Measurements from ENCODE around the gene GPR153. TPM values are rescaled to one million over a fixed set of nuclear protein-coding genes. Genes with fewer than 3 reads are reported as not detected.

Gene GPR153
- total RNA-seq, 2 donors from 2014 or later = 4.6 to 5.6 TPM

DNA sequence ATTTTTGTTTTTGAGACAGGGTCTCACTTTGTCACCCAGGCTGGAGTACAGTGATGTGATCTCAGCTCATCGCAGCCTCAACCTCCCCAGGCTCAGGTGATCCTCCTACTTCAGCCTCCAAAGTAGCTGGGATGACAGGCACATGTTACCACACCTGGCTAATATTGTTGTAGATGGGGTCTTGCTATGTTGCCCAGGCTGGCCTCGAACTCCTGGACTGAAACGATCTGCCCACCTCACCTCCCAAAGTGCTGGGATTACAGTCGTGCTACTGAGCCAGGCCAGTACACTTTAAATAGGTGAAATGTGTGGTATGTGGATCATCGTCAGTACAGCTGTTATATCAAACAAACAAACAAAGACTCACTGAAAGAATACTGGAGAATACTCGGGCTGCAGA, 35.0 kb upstream of the GPR153 start:
- Mint-ChIP-seq H3K4me3 (no peak overlapping the region), H3K27me3 (no peaks in the 10 kb centered on the region), H3K27ac (no peak overlapping the region), H3K36me3 (no peaks in the 10 kb centered on the region), H3K9me3 (no peaks in the 10 kb centered on the region), H3K4me1 (ENCODE audit: low read depth in 2 of 2) (peaks cover 30 to 40% of the 10 kb centered on the region in 2 donors)
- ATAC-seq (no peak), DNase-seq (ENCODE audit: low spot score) (no peak)

DNA sequence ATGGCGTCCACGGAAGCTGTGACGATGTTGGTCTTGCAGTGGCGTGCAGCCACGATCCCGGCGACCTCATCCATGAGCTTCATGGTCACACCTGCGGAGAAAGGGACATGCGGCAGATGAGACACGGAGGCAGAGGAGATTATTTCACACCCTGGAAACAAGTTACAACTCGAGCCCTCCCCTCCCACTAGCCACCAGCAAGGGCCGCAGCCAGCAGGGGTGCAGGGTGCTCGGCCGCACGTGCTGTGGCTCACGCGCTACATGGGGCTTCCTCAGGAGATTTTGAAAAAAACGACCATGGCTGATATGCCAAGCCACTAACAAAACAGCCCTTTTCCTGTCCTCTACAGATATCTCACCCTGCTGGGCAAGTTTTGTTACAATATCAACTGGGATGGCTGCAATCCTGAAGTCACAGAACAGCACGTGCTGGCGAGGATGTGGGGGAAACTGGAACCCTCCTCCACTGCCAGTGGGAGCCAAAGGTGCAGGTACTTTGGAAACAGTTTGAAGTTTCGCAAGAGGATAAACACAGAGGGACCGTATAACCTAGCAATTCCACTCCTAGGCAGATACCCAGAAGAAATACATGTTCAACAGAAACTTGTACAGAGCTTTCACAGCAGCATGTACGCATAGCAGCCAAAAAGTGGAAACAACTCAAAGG, 34.1 kb upstream of the GPR153 start:
- Mint-ChIP-seq H3K9me3 (no peaks in the 10 kb centered on the region), H3K4me3 (peak overlapping the region; percentile 76), H3K36me3 (no peaks in the 10 kb centered on the region), H3K27ac (peak overlapping the region; percentile 83 to 87), H3K27me3 (no peaks in the 10 kb centered on the region), H3K4me1 (ENCODE audit: low read depth in 2 of 2) (peaks cover 28 to 40% of the 10 kb centered on the region in 2 donors)
- peak; percentile 47 to 66 for ATAC-seq
- DNase-seq (ENCODE audit: low spot score) = no peak

DNA sequence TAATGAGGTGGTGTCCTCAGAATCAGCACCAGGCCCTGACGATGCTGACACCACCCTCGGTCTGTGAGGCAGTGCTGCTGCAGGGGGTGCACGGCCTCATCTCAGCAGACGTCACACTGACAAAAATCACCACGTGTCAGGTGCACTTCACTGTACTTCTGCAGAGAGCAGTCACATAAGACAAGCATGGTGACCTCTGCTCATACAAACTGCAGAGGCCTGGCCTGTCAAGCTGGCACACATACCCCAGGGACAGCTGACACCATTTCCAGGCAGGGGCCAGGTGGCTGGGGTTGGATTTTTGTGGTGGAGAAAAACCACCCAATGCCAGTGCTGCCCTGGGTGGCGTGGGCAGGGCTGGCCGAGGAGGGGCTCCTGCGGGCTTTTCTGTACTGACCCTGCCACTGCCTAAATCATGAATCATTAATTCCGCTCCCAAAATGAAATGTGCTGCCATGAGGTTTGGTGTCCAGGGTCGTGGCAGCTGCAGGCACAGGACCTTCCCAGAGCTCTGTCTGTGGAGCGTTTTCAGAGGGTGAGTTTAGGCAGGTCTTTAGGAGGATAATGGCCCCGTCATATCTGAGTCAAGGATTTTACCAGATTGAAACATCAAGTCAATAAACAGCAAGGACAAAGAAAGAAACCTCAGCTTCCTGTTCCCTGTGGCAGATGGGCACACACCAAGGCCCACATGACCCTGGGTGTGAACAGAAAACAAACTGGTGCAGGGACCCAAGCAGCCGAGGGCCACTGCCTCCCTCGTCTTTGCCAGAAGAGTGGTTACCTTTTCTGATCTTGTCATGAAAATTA, 33.4 kb upstream of the GPR153 start:
- ATAC-seq = peak; percentile 82 to 84
- peaks cover 35 to 44% of the 10 kb centered on the region in 2 donors for H3K4me1 Mint-ChIP-seq (ENCODE audit: low read depth in 2 of 2)
- H3K4me3 Mint-ChIP-seq = peak overlapping the region; percentile 76
- peak overlapping the region; percentile 83 to 87 for H3K27ac Mint-ChIP-seq
- H3K36me3 Mint-ChIP-seq = no peaks in the 10 kb centered on the region
- no peaks in the 10 kb centered on the region for H3K27me3 Mint-ChIP-seq
- no peak for DNase-seq (ENCODE audit: low spot score)
- H3K9me3 Mint-ChIP-seq = no peaks in the 10 kb centered on the region

DNA sequence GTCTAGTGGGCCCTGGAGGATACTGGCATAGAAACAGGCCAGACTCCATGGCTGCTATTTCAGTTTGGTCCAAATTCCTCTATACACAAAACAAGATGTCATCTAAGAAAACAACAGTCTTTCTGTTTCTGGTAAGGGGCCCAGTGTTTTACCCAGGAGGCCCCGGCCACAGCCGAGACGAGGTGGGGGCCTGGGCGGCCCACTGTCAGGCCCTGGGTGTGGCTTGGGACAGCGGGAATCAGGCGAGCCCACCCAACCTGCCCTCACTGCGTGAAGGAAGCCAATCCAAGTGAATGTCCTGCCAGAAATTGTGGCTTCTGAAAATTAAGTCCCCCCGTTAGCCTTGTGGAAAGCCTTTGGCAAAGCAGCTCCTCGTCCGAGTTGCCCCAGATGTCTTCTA, 31.2 kb upstream of the GPR153 start:
- Mint-ChIP-seq H3K4me3 (no peak overlapping the region), H3K36me3 (no peaks in the 10 kb centered on the region), H3K27me3 (no peaks in the 10 kb centered on the region), H3K27ac (peak overlapping the region in 1 of 2 donors; percentile 87), H3K4me1 (ENCODE audit: low read depth in 2 of 2) (peaks cover 35 to 51% of the 10 kb centered on the region in 2 donors), H3K9me3 (no peaks in the 10 kb centered on the region)
- ATAC-seq (no peak), DNase-seq (ENCODE audit: low spot score) (peak; percentile 54)

DNA sequence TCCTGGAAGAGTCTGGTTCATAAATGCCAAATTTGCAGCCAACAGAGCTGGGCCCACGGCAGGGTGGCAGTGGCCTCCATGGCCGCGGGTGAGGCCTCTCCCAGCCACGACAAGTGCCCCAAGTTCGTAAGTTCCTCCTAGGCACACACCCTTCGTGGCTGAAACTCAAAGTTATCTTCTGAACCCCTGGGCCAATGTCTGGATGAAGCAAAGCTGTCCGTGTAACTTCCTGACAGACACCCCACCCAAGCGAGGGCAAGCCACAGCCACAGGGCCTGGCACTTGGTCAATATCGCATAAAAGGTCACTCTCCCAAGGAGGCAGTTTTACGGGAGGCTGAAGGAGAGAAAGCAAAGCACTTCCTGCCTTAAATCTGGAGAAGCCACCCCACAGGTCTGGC, 27.8 kb upstream of the GPR153 start:
- Mint-ChIP-seq H3K27ac (peak overlapping the region in 1 of 2 donors; percentile 32), H3K4me1 (ENCODE audit: low read depth in 2 of 2) (peaks cover 15 to 32% of the 10 kb centered on the region in 2 donors), H3K4me3 (no peak overlapping the region), H3K36me3 (no peaks in the 10 kb centered on the region), H3K27me3 (no peaks in the 10 kb centered on the region), H3K9me3 (no peaks in the 10 kb centered on the region)
- DNase-seq (ENCODE audit: low spot score) (no peak), ATAC-seq (no peak)

DNA sequence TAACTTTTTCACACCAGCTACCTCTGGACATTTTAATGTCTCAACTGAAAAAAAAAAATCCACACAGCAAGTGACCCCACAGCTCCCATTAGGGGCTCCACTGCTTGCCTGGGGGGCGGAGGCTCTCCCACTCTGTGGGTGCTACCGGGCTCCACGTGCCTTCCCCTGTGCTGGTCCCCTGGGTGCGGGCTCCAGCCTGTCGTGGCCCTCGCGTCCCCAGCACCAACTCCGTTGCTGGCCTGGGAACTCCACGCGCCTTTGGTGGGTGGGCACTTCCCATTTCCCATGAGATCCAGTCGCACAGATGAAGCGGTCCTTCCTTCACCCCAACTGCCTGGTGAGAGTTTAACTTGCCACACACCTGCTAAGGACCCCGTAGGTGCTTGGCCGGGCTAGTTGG, 27.1 kb upstream of the GPR153 start:
- no peaks in the 10 kb centered on the region for H3K27me3 Mint-ChIP-seq
- no peak for ATAC-seq
- H3K27ac Mint-ChIP-seq = peak overlapping the region in 1 of 2 donors; percentile 32
- H3K4me3 Mint-ChIP-seq = no peak overlapping the region
- no peaks in the 10 kb centered on the region for H3K36me3 Mint-ChIP-seq
- no peak for DNase-seq (ENCODE audit: low spot score)
- H3K4me1 Mint-ChIP-seq (ENCODE audit: low read depth in 2 of 2) = peaks cover 15 to 26% of the 10 kb centered on the region in 2 donors
- no peaks in the 10 kb centered on the region for H3K9me3 Mint-ChIP-seq

DNA sequence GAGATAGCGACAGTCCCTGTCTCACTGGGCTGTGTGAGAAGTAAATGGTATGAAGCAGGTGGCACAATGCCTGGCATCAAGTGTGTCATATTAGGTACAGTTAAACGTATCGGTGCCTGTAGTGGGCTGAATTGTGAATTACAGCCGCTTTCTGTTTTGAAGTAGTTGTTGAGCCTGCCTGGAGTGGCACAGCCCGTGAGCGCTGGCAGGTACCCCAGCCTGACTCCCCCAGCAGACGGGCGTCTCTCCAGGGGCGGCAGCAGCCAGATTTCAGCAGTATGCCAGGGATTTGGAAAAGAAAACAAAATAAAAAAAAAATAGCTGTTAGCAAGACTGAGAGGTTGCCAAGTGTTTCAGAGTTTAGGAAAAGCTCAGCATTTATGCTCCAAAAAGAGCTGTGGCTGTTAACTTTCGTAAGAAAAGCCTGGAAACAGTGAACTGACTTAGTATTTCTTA, 26.6 kb upstream of the GPR153 start:
- no peaks in the 10 kb centered on the region for H3K9me3 Mint-ChIP-seq
- H3K4me3 Mint-ChIP-seq = no peak overlapping the region
- DNase-seq (ENCODE audit: low spot score) = no peak
- H3K27me3 Mint-ChIP-seq = no peaks in the 10 kb centered on the region
- ATAC-seq = no peak
- peaks cover 15 to 27% of the 10 kb centered on the region in 2 donors for H3K4me1 Mint-ChIP-seq (ENCODE audit: low read depth in 2 of 2)
- H3K27ac Mint-ChIP-seq = no peak overlapping the region
- no peaks in the 10 kb centered on the region for H3K36me3 Mint-ChIP-seq

DNA sequence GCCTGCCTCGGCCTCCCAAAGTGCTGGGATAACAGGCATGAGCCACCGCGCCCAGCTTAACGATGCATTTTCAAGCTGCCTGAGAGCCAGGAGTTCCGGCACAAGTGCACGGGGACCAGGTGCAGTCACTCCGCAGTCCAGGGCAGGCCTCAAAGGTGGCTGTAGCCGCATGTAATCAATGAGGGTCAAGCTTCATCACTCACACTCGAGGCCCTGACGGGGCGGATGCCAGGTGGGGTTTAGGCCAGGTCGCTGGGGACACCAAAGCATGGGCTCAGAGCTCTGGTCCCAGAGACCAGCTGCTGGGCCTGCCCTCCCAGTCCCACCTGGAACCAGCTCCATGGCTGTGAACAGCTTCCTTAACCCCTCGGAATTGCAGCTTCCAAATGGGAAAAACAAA, 26.1 kb upstream of the GPR153 start:
- Mint-ChIP-seq H3K27ac (no peak overlapping the region), H3K27me3 (no peaks in the 10 kb centered on the region), H3K4me1 (ENCODE audit: low read depth in 2 of 2) (peaks cover 15 to 28% of the 10 kb centered on the region in 2 donors), H3K4me3 (no peak overlapping the region), H3K9me3 (no peaks in the 10 kb centered on the region), H3K36me3 (no peaks in the 10 kb centered on the region)
- DNase-seq (ENCODE audit: low spot score) (no peak), ATAC-seq (no peak)

- no peak overlapping the region for H3K27ac Mint-ChIP-seq
These were observed 25.4 kb upstream of the GPR153 start for GRCh38 chr1:6286266-6286665.

GRCh38 chr1:6285336-6285735, 24.4 kb upstream of the GPR153 start:
- H3K27me3 Mint-ChIP-seq = no peaks in the 10 kb centered on the region
- no peaks in the 10 kb centered on the region for H3K36me3 Mint-ChIP-seq
- H3K4me3 Mint-ChIP-seq = no peak overlapping the region
- H3K9me3 Mint-ChIP-seq = no peaks in the 10 kb centered on the region
- H3K4me1 Mint-ChIP-seq (ENCODE audit: low read depth in 2 of 2) = peaks cover 7 to 15% of the 10 kb centered on the region in 2 donors
- DNase-seq (ENCODE audit: low spot score) (no peak), ATAC-seq (no peak)
- no peak overlapping the region for H3K27ac Mint-ChIP-seq

More at GRCh38 chr1:6286266-6286665, 25.4 kb upstream of the GPR153 start:
- ATAC-seq (no peak), DNase-seq (ENCODE audit: low spot score) (no peak)
- no peaks in the 10 kb centered on the region for H3K9me3 Mint-ChIP-seq
- H3K4me1 Mint-ChIP-seq (ENCODE audit: low read depth in 2 of 2) = peaks cover 14 to 22% of the 10 kb centered on the region in 2 donors
- no peak overlapping the region for H3K4me3 Mint-ChIP-seq
- no peaks in the 10 kb centered on the region for H3K36me3 Mint-ChIP-seq
- no peaks in the 10 kb centered on the region for H3K27me3 Mint-ChIP-seq

DNA sequence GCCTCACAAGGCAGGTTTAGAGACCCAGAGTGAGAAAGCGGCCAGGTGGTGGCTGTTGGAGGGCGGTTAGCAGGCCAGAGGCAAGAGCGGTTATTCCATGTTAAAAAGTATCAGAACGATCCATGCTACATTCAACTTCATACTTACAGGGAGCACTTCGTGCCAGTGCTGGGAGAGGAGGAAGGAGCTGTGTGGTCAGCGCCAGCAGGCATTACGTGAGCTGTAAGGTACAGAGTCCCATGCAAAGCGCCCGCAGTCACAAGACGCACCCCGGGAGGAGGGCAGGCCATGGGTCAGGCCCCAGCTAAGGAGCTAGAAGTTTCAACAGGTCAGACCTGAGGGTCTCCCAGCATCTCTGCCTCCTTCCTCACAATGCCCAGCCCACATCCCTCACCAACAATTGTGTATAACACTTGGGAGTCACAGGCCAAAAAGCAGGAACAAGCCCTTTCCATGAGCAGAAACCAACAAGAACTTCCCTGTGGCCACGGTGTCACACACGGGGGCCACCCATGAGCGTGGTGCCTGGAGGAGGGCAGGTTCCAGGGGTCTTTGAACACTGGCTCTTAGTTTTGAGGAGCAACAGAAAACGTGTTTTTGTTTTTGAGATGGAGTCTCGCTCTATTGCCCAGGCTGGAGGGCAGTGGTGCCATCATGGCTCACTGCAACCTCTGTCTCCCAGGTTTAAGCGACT, 21.8 kb upstream of the GPR153 start:
- Mint-ChIP-seq H3K9me3 (no peaks in the 10 kb centered on the region), H3K27ac (no peak overlapping the region), H3K27me3 (no peaks in the 10 kb centered on the region), H3K36me3 (no peaks in the 10 kb centered on the region), H3K4me1 (ENCODE audit: low read depth in 2 of 2) (peaks cover 0 to 7% of the 10 kb centered on the region in 2 donors), H3K4me3 (no peak overlapping the region)
- no peak for ATAC-seq
- no peak for DNase-seq (ENCODE audit: low spot score)

DNA sequence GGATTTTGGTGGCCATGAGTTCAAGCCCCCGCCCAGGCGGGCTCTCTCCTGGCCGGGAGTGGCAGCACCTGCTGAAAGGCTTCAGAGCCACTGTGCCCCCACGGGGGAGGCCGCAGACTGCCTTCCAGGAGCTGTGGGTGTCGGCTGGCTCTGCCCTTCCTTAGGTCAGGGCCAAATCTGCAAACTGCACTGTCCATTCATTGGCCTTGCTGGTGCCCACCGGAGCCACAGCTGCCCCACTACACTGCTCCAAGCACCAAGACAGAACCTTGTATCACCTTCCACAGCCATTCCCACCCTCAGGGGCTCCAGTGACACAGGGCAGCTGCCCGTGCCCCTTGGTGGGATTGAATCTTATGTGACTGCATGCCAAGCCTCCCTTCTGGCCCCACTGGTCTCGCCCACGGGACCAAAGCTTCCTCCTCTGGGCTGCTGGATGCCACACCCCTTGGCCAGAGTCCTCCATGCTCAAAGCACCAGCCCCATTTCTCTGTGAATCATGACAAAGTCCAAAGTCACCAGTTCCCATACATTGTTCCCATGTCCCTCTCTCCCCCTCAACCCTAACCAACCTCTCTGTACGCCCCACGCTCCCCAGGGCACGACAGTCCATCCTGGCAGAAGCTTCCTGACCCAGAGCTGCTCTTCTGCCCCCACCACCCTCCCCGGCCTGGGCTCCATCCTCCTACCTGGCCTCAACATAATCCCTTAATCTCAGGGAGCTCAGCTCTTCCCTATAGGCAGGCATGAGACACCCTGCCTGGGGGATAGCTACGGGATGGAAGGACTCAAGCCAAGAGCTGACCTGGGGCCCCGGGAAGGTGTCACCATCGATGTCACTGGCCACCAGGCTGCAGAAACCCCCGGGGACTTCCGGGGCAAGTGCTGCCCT, 20.9 kb upstream of the GPR153 start:
- DNase-seq (ENCODE audit: low spot score) (no peak), ATAC-seq (no peak)
- Mint-ChIP-seq H3K27ac (no peak overlapping the region), H3K27me3 (no peaks in the 10 kb centered on the region), H3K4me3 (no peak overlapping the region), H3K36me3 (no peaks in the 10 kb centered on the region), H3K4me1 (ENCODE audit: low read depth in 2 of 2) (peaks cover 0 to 10% of the 10 kb centered on the region in 2 donors), H3K9me3 (no peaks in the 10 kb centered on the region)

DNA sequence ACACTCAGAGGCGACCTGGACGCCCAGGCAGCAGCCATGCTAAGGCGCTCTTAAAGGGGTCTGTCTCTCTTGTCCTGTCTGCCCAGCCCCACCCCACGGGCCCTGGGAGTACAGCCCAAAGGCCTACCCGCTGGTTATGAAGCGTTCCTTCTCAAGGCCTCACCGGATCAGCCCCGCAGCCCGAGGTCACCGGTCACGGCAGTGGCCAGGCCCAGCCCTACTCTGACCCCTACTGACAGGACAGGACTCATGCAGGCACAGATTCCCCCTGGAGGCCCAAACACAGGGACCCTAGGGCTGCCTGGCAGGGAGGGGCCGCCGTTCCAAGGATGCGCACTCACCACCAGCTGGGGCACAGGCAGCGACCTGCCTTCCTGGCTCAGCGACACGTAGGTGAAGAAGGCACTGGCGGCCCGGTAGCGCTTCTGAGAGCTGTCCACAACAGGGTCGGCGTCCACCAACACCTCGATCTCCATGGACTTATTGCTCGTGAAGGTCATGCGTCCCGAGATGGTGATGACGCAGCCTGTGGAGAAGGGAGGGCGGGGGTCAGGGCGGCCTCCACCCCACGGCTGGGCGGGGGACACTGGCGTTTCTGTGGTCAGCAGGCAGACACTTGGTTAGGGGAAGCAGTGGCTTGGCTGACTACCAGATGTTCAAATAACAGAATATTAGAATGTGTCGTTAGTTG, 20.0 kb upstream of the GPR153 start:
- Mint-ChIP-seq H3K4me1 (ENCODE audit: low read depth in 2 of 2) (peaks cover 0 to 10% of the 10 kb centered on the region in 2 donors), H3K36me3 (no peaks in the 10 kb centered on the region), H3K9me3 (no peaks in the 10 kb centered on the region), H3K4me3 (no peak overlapping the region), H3K27me3 (no peaks in the 10 kb centered on the region), H3K27ac (no peak overlapping the region)
- no peak for DNase-seq (ENCODE audit: low spot score)
- ATAC-seq = no peak
